Measurements from ENCODE around the gene DDI2.
"Not testable (repeated sequence)": the region's sequence is repeated elsewhere in the genome, so short reads cannot be mapped to it uniquely, and the experiment has no call there.

DDI2 gene

GRCh38 chr1:15678578-15678977 lies 61.3 kb downstream of the DDI2 start:
- no peak for DNase-seq (ENCODE audit: low spot score)

- no peak for DNase-seq (ENCODE audit: low spot score)
These were observed 62.9 kb downstream of the DDI2 start for GRCh38 chr1:15680131-15680530.

DNA sequence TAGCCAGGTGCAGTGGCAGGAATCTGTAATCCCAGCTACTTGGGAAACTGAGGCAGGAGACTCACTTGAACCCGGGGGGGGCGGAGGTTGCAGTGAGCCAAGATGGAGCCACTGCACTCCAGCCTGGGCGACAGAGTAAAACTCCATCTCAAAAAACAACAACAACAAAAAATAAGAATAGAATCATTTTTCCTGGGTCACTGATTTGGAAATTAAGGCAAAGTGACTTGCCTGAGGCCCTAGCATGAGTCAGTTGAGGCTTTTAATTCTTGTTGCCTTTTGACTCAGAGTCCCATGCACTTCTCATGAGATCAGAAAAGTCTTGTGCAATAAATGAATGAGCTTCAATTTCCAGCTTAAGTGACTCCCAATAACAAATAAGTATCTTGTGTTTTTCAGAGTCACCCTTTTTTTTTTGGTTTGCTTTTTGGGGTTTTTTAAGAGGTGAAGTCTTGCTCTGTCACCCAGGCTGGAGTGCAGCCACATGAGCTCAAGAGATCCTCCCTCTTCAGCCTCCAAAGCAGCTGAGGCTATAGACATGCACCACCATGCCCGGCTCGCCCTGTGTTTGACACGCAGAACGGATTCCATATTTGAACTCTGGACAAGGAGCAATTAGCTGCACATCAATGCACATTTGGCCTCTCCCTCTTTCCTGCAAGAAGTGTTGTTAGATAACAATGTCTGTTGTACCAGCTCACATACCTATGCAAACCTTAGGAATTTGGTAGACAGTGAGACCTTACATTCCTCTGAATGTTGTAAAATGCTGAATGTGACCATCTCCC lies 63.5 kb downstream of the DDI2 start:
- DNase-seq (ENCODE audit: low spot score) = peak; percentile 48

DNA sequence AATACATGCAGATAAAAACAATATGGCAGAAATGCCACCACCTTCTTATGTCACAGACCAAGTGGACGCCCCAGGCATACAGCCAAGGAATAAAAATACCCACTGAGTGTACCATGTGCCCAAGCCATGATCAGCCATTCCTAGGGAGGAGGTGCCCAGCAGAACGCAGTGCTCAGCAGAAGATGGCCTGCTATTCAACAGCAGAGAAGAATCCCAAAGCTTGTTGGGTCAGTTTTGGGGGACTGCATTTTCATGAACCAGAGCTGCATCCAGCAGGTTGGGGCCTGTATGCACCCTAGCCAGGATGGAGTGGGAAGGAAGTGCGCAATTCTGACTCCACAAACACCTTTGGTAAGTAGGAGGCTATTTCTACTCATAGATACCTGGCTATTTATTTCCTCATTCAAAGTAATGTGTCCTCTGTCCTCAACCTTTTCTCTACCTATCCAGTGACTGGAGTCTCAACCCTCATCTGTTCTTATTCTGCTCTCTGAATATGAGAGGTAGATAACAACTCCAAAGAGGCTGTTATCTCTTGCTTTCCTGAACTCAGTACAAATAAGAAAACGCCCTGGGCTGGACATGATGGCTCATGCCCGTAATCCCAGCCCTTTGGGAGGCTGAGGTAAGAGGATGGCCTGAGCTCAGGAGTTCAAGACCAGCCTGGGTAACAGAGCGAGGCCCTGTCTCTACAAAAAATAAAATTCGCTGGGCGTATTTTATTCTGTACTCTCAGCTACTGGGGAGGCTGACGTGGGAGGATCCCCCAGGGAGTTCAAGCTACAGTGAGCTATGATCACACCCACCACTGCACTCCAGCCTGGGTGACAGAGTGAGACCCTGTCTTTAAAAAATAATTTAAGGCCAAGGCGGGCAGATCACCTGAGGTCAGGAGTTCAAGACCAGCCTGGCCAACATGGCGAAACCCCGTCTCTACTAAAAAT lies 64.4 kb downstream of the DDI2 start:
- DNase-seq (ENCODE audit: low spot score) = no peak

DNA sequence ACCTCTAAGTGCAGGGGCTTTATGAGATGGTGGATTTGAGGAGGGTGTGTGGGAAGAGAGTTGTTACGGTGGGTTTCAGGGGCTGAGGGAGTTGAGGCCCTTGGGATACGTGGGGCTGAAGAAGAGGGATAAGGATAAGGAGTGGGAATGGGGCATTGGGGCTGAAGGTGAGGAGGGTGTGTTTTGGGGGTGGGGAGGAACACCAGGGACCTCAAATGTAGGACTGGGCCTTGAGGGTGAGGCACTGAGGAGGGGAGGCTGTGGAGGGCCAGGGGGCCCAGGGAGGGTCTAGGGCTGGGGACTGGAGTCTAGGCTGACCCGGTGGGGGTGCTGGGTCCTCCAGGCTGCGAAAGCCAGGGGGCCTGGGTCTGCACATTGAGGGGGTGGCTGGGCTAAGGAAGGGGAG lies 65.7 kb downstream of the DDI2 start:
- DNase-seq (ENCODE audit: low spot score) = no peak

- DNase-seq (ENCODE audit: low spot score) = no peak
These were observed 66.2 kb downstream of the DDI2 start for GRCh38 chr1:15683345-15684039.

DNA sequence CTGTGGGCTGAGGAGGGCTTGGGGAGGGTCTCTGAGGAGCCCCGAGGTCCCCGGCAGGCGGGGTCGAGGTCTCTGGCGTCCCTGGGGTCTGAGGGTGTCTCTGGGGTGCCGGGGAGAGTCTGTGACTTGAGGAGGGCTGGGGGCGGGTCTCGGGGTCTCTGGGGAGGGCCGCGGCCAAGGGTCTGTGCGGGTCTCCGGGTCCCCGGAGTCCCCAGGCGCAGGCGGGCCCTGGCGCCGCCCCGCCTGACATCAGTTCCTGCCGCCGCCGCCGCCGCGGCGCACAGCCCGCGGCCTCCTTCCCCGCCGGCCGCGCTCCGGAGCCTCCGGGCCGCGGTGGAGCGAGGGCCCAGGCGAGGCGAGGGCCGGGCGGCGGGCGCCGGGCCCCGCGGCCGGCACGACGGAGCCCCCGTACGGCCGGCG lies 66.8 kb downstream of the DDI2 start, which contains the start of gene PLEKHM2:
Gene PLEKHM2 (plus strand): TSS at position 279 of the 420 bp plus-strand sequence. CDS start 239 bp downstream, outside the sequence.
- DNase-seq (ENCODE audit: low spot score) = no peak

DNA sequence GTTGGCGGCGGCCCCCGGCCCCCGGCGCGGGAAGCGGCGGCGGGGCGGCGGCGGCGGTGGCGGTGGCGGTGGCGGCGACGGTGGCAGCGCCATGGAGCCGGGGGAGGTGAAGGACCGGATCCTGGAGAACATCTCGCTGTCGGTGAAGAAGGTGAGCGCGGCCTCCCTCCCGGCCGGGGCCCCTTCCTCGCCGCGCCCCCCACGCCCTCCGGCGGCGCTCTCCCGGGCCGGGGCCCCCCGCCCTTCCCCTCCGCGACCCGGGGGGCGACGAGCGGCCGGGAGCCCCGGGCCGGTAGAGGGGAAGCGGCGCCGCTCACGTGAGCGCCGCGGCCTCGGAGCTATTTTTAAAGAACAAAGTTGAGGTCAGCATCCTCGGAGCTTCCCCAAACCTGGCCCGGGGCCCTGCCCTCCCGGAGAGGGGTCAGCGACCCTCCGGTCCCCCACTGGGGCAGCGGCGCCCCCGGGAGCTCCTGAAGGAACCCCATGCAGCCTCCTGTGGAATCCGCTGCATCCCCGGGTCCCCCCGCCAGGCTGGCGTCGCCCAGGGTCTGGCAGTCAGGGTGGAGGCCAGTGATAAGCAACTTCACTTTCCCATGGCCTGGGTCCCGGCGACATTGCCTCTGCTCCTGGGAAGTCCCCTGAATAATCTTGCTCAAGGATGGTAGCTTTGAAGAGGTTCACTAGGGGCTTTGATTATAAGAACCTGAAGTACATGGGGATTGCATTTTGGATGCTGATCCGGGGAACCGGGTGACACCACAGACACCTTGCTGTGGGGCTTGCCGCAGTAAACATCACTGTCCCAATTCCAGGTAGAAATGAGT lies 67.4 kb downstream of the DDI2 start:
- DNase-seq (ENCODE audit: low spot score) = peak; percentile 69

GRCh38 chr1:15685820-15686219 lies 68.6 kb downstream of the DDI2 start:
- no peak for DNase-seq (ENCODE audit: low spot score)

DNA sequence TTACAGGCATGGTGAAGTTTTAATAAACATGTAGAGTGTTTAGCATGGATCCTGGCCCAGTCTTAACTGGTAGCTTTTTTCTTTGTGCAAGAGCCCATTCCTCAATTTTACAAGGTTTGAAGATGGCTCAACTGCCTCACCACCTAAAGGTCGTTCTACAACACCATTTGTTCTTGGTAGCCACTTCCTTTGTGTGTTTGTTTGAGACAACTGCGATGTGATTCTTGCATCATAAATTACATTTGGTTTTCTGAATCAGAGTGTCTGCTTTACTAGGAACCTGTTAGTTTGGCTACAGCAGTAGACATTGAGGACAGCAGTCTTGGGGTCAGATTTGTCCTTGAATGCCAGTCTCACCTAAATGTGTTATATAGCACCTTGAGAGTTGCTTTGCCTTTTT lies 70.2 kb downstream of the DDI2 start:
- no peak for DNase-seq (ENCODE audit: low spot score)

DNA sequence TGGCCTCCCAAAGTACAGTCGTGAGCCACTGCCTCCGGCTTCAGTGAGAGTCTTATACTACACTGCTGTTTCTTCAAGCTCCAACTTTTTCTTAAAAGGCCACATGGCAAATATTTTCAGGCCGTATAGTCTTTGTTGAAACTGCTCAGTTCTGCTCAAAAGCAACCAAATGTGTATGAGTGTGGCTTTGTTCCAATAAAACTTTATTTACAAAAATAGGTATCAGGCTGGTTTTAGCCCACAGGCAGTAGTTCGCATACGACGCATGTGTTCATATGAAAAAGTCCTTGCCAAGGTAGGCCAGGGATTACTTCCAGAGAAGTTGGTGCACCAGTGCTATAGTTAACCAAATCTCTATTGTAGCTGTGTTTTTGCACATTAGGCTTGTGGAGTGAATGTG lies 73.1 kb downstream of the DDI2 start:
- DNase-seq (ENCODE audit: low spot score) = no peak

DNA sequence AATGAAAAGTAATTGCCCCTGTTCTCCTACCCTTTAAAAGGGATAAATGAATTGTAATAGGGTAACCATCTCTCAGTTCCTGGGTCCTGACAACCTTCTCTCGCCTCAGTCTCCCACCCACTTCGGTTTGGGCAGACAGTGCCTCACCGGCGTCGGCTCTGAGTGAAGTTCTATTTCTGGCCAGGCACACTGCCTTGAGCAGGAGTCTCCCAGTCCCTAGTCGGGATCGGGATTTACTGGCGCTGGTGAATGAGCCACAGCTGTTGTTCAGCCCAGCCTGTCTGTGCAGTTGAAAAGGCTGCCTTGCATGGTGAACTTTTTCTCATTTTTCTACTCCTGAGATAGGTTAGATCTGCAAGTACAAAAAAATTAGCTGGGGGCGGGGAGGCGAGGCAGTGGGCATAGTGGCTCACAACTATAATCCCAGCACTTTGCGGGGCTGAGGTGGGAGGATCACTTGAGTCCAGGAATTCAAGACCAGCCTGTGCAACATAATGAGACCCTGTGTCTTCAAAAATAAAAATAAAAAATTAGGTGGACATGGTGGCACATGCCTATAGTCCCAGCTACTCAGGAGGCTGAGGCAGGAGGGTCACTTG lies 74.3 kb downstream of the DDI2 start:
- DNase-seq (ENCODE audit: low spot score) = no peak

DNA sequence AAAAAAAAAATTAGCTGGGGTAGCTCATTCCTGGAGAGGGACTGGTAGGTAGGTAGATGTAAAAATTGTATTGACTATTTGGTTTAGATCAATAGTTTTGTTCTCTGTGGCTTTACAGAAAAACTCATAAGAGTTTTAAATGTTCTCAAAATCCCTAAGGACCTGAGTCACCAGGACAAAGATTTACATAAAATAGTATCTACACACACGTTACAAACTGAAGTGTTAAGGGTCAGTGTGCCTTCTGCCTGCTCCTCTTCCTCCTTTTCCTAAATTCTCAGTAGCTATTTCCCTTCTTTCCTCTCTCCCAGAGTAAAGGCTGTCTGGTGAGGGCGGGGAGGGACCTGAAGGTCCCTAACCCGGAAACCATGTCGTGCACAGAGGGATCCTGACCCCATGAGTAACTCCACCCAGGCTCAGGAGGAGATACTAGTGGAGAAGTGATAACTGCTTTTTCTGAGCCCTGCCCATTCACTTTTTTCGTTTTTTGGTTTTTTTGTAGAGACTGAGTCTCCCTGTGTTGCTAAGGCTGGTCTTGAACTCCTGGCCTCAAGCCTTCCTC lies 74.9 kb downstream of the DDI2 start:
- peak; percentile 36 for DNase-seq (ENCODE audit: low spot score)

DNA sequence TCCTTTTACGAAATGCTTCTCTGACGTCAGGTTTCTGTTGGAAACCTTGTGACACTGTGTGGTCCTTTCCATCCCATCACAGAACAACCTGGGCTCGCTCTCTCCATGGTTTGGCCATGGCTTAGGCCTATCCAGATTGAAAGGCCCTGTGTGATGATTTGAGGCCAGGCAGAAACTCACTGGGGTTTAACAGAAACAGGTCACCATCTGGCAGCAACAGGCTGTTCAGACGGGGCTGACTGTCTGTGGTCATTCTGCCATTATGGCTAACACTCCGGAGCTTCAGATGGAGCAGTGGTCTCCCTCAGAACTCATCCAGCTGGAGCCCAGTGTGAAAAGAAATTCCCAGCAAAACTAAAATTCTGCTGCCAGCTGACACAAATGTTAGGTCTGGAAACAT lies 76.1 kb downstream of the DDI2 start:
- no peak for DNase-seq (ENCODE audit: low spot score)

DNA sequence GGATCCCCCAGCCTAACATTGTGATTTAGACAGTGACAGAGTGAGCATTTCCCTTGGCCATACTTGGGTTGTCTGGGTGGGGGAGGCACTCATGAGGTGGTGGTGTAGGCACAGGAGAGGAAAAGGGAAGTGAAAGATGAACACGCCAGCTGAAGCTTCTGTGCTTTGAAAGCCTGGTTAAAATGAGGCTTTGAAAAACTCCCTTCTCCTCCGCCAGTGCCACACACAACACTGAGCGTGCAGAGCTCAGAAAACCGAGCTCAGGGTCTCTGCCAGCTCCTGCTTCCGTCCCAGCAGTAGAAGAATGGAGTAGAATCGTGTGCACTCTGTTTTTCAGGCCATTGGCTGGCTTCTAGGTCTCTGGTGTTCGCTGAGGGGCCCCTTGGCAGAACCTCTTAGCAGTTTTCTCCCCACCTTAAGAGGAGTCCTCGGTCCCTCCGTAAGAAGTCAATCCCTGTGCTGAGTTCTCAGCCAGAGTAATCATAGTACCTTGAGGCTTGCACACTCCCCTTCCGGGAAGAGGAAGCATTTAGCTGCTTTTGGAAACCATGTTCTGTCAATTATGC lies 79.8 kb downstream of the DDI2 start:
- no peak for DNase-seq (ENCODE audit: low spot score)

DNA sequence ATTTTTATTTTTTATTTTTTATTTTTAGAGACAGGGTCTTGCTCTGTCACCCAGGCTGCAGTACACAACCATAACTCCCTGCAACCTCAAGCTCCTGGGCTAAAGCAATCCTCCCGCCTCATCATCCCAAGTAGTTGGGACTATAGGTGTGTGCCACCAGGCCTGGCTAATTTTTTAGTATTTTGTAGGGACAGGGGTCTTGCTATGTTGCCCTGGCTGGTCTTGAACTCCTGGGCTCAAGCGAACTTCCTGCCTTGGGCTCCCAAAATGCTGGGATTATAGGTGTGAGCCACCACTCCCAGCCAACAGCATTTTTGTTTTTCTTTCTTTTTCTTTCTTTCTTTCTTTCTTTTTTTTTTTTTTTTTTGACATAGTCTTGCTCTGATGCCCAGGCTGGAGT lies 80.9 kb downstream of the DDI2 start:
- no peak for DNase-seq (ENCODE audit: low spot score)

DNA sequence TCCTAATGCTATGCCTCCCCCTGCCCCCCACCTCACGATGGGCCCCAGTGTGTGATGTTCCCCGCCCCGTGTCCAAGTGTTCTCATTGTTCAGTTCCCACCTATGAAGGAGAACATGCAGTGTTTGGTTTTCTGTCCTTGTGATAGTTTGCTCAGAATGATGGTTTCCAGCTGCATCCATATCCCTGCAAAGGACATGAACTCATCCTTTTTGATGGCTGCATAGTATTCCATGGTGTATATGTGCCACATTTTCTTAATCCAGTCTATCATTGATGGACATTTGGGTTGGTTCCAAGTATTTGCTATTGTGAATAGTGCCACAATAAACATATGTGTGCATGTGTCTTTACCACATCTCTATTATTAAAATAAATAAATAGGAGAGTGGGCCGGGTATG lies 82.1 kb downstream of the DDI2 start:
- DNase-seq (ENCODE audit: low spot score) = not testable (repeated sequence)

DNA sequence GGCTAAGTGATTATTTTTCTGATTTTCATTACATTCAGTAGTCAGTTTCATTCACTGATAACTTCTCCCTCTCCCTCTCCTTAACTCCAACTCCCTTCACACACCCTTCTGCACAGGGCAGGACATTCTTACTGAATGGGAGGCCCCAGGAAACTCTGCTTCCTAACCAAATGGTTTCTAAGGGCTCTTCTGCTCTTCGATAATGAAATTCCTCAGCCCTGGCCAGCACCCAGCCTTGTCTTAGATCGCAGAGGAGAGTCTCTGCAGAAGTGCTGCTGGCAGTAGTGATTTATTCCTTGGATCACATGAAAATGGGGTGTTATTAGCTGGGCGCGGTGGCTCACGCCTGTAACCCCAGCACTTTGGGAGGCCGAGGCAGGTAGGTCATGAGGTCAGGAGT lies 83.2 kb downstream of the DDI2 start:
- no peak for DNase-seq (ENCODE audit: low spot score)

GRCh38 chr1:15701784-15702183 lies 84.5 kb downstream of the DDI2 start:
- no peak for DNase-seq (ENCODE audit: low spot score)

Measured in hematopoietic multipotent progenitor cell treated with erythropoietin and hydrocortisone succinate and interleukin-3 and kit ligand, for 17 days (in vitro differentiated cells).